Neural progenitor cell (in vitro differentiated cells): ENCODE measurements around the gene NOB1.

Experiments used
- EZH2 ChIP-seq: fragments of 200-600 bp; sonication (generic); IDR thresholded peaks from 2 replicates; pipeline ENCODE4 v1.6.1; 2017; ENCODE audit warnings: antibody characterized with exemption, mild to moderate bottlenecking, moderate library complexity
- EZH2phosphoT487 ChIP-seq: fragments of 200-600 bp; sonication (generic); IDR thresholded peaks from 2 replicates; pipeline ENCODE4 v1.6.1; 2017; ENCODE audit warnings: antibody characterized with exemption

DNA sequence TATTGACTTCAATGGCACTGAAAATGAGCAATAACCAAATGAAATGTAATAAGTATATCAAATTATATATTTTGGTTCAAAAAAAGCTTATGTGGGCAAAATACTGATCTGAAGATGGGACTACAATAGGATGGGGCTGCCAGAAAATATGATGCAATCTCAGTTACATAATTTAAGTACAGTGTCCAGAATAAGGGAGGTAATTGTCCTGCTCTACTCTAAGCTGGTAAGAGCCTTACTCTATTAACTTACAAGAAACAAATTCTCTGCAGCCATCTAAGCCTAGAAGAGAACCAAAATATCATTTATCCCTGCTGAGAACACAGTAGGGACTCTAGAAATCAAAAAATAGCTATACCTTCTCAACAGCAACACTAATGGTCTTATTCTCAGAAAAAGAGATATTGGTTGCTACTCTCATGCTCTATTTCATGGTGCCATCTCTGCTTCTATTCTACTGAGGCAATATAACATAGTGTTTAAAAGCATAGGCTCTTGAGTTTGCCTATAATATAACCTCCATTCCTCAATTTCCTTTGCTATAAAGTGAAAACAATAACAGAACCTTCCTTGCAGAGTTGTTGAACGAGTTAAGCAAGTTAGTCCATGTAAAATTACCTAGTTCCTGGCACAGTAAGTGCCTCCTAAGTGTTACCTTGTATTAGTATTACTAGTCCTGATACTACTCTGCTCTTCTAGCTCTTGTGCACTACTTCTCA, 48.3 kb downstream of the NOB1 start:
- TF ChIP-seq EZH2 (no peak), EZH2phosphoT487 (no peak)
